H1 (cell line): Measurements from ENCODE around the gene GPHA2. TPM values are rescaled to one million over a fixed set of nuclear protein-coding genes. Genes with fewer than 3 reads are reported as not detected.

ENCODE experiments used
- ATF2 ChIP-seq: IDR thresholded peaks from 2 replicates; pipeline ENCODE4 v1.6.1; 2012; ENCODE audit warnings: low read length, inconsistent platforms
- BCL11A ChIP-seq, 2 experiments: IDR thresholded peaks; one replicate each; pipeline ENCODE4 v1.6.1; 2011; ENCODE audit warnings: low read depth in 2 of 2, low read length in 2 of 2, mild to moderate bottlenecking in 2 of 2
- CHD2 ChIP-seq: IDR thresholded peaks from 2 replicates; pipeline ENCODE4 v1.6.1; 2012; ENCODE audit warnings: low read length, improper control_type of control experiment
- E2F6 ChIP-seq: IDR thresholded peaks from 2 replicates; pipeline ENCODE4 v1.6.1; 2012; ENCODE audit warnings: inconsistent platforms
- EGR1 ChIP-seq: IDR thresholded peaks from 2 replicates; pipeline ENCODE4 v1.6.1; 2011; ENCODE audit warnings: low read depth, low read length, borderline replicate concordance
- EZH2 ChIP-seq: fragments of 200-600 bp; sonication (generic); IDR thresholded peaks from 2 replicates; pipeline ENCODE4 v1.7.1; 2012; ENCODE audit warnings: low read depth, mild to moderate bottlenecking, moderate library complexity, low read length, inconsistent platforms; ENCODE audit not compliant: severe bottlenecking
- FOSL1 ChIP-seq: IDR thresholded peaks from 2 replicates; pipeline ENCODE4 v1.6.1; 2011; ENCODE audit warnings: mild to moderate bottlenecking, low read depth, low read length, moderate library complexity; ENCODE audit not compliant: insufficient read depth
- HDAC6 ChIP-seq: IDR thresholded peaks from one replicate; pipeline ENCODE4 v1.7.1; 2012; ENCODE audit warnings: low read depth, mild to moderate bottlenecking, inconsistent platforms, low read length, moderate library complexity
- MAX ChIP-seq: IDR thresholded peaks from 2 replicates; pipeline ENCODE4 v1.6.1; 2012; ENCODE audit warnings: inconsistent platforms
- SIN3A ChIP-seq, 2 experiments: IDR thresholded peaks in 1 of 2; conservative IDR thresholded peaks in 1 of 2; 2 replicates each; pipeline ENCODE4 v1.6.1; 2011 to 2012; ENCODE audit warnings: low read length in 2 of 2, improper control_type of control experiment in 1 of 2, low read depth in 1 of 2, mild to moderate bottlenecking in 1 of 2
- SP4 ChIP-seq: IDR thresholded peaks from 2 replicates; pipeline ENCODE4 v1.6.1; 2012; ENCODE audit warnings: low read length, inconsistent platforms
- SUZ12 ChIP-seq: fragments of 200-600 bp; sonication (generic); IDR thresholded peaks from 2 replicates; pipeline ENCODE4 v1.6.1; 2012; ENCODE audit warnings: mild to moderate bottlenecking, inconsistent platforms, low read length, moderate library complexity, mixed read lengths
- TAF1 ChIP-seq: IDR thresholded peaks from 2 replicates; pipeline ENCODE4 v1.6.1; 2011; ENCODE audit warnings: mild to moderate bottlenecking, low read depth, low read length
- polyA plus RNA-seq, 7 experiments: library from polyadenylated mRNA; depleted of rRNA in 3 of 7; stranded (reverse) in 5 of 7; unstranded in 2 of 7; fragments of >200 nt in 5 of 7; fragments of 200-250 nt in 2 of 7; gene quantifications; 1 replicate in 5 of 7; 2 replicates in 1 of 7; 4 replicates in 1 of 7; pipeline versions ENCODE4 v1.2.1 to v1.2.3, GENCODE V29; 2011 to 2013; ENCODE audit warnings: missing spikeins in 2 of 7, mixed read lengths in 2 of 7
- total RNA-seq: library from RNA; stranded (reverse); fragmentation: NEBNext Ultra II Directional; extraction: Animal tissue kit (Norgen Biotek cat#: 25700); gene quantifications from 2 replicates; pipeline ENCODE4 v1.2.1, GENCODE V29; 2021

The GPHA2 gene
- total and polyA plus RNA-seq, 2 of the 8 experiments (the other 6 are each of a cell fraction or from before 2014, with no cell fraction given): 0.97 to 4.4 TPM

GRCh38 chr11:64916775-64917662 is 18.7 kb downstream of the GPHA2 start, which contains the start of gene ATG2A (continued):
- TF ChIP-seq EZH2: no peak
- TF ChIP-seq SP4: peak; percentile 92
- TF ChIP-seq TAF1: peak; percentile 80
- TF ChIP-seq EGR1: 0 out of 2 replicates have a peak, but pooled peaks have one; percentile 48
- no peak for TF ChIP-seq SUZ12
- peak; percentile 45; the same call in 1 of the 2 replicates for TF ChIP-seq MAX
- peak; percentile 44; the same call in 1 of the 2 replicates for TF ChIP-seq CHD2
- TF ChIP-seq BCL11A (IDR thresholded peaks at IDR 0.05; ENCODE audit: low read depth in 2 of 2, low read length in 2 of 2): no peak
- no peak for TF ChIP-seq FOSL1
- TF ChIP-seq ATF2: no peak
- TF ChIP-seq HDAC6: no peak
- TF ChIP-seq E2F6: 0 out of 2 replicates have a peak, but pooled peaks have one; percentile 24
- peak in 1 of 2 experiments; percentile 81; a peak in 1 of 4 replicates for TF ChIP-seq SIN3A (conservative IDR thresholded peaks at IDR 0.05 in 1 of 2, IDR thresholded peaks at IDR 0.05 in 1 of 2; ENCODE audit: low read depth in 1 of 2, low read length in 2 of 2)
